Spinal cord (tissue), 10 donors: ENCODE results near the gene VTN. TPM values are rescaled to one million over a fixed set of nuclear protein-coding genes. Genes with fewer than 3 reads are reported as not detected.
"Not testable (repeated sequence)": the region's sequence is repeated elsewhere in the genome, so short reads cannot be mapped to it uniquely, and the experiment has no call there.

ENCODE experiments used
- DNase-seq, 6 donors: peaks; one replicate each; pipeline versions ENCODE4 v3.0.0 to v3.0.0-alpha.2; 2013 to 2015; ENCODE audit warnings: low spot score in 6 of 6, low read depth in 4 of 6
- H3K27ac ChIP-seq: one replicate; pipeline ENCODE4 v1.5.1; 2013; ENCODE audit warnings: low read depth, low read length, control low read depth
- H3K27me3 ChIP-seq: one replicate; pipeline ENCODE4 v1.6.1; 2013; ENCODE audit warnings: low read length; ENCODE audit not compliant: control insufficient read depth, insufficient read depth
- H3K36me3 ChIP-seq: one replicate; pipeline ENCODE4 v1.6.1; 2013; ENCODE audit warnings: low read length; ENCODE audit not compliant: control insufficient read depth, insufficient read depth
- H3K4me1 ChIP-seq: one replicate; pipeline ENCODE4 v1.6.1; 2013; ENCODE audit warnings: low read length; ENCODE audit not compliant: control insufficient read depth, insufficient read depth
- H3K4me3 ChIP-seq: one replicate; pipeline ENCODE4 v1.5.1; 2013; ENCODE audit warnings: low read depth, low read length, control low read depth
- H3K9me3 ChIP-seq: one replicate; pipeline ENCODE4 v1.6.1; 2013; ENCODE audit warnings: low read length; ENCODE audit not compliant: control insufficient read depth, insufficient read depth
- WGBS: methylation state at CpG from one replicate; pipeline ENCODE4 v1.1.5; 2013; ENCODE audit warnings: missing lambda C conversion rate; ENCODE audit not compliant: insufficient coverage; 5-methylcytosine and 5-hydroxymethylcytosine counted together
- polyA plus RNA-seq, 2 donors: library from polyadenylated mRNA; unstranded; fragments of 120-200 nt; gene quantifications; one replicate each; pipeline ENCODE4 v1.2.1, GENCODE V29; 2013; ENCODE audit not compliant: insufficient read length in 2 of 2
- total RNA-seq, 2 donors: library from RNA; depleted of rRNA in 1 of 2; stranded (reverse); fragments of 120-200 nt in 1 of 2; fragments of >200 nt in 1 of 2; gene quantifications; one replicate each; pipeline versions ENCODE4 v1.2.3 to v1.2.4, GENCODE V29; 2013 to 2014
- donor health status: healthy.

VTN gene
- total and polyA plus RNA-seq, 4 donors: 0.40 to 3.0 (median 2.5) TPM

DNA sequence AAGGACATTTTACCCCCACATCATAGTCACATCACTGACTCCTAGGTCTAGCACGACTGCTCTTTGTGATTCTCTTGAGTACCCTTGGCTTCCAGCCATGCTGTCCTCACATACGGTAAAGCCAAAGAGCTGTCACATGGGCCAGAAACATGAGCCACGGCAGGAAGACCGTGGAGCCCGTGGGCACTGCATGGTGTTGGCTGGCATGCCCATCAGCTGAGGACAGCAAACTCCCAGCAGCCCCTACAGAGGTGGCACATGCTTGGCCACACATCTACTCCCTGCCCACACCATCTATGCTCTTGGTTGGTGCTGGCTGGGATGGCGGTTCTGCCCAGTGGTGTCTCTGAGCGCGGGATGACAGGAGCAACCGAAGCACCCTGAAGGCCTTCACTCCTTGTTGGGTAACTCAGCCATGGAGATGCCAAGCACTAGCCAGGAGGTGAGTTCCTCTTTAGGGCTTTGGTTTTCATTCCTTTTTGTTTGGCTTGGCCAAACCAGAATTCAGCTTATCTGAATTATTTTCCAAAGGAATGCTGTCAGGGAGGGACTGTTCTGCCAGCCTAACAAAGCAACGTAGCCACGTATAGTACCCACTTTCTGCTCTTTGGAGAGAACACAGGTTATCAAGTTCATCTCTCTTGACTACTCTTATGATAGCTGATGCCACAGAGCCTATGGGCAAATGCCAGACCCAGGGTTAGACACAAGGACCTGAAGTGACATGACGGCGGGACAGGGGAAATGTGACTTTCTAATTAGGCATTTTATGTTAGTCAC lies 24.5 kb downstream of the VTN start:
- peak in 1 of 6 donors; percentile 37 for DNase-seq
- H3K4me1 ChIP-seq: peaks cover 5% of the 10 kb centered on the region
- H3K36me3 ChIP-seq: peaks cover 87% of the 10 kb centered on the region
- no peaks in the 10 kb centered on the region for H3K27me3 ChIP-seq
- 70% methylated on average over 12 of the region's 13 CpGs for WGBS
- H3K4me3 ChIP-seq: no peak overlapping the region
- peak overlapping the region; percentile 4 for H3K27ac ChIP-seq
- no peaks in the 10 kb centered on the region for H3K9me3 ChIP-seq

DNA sequence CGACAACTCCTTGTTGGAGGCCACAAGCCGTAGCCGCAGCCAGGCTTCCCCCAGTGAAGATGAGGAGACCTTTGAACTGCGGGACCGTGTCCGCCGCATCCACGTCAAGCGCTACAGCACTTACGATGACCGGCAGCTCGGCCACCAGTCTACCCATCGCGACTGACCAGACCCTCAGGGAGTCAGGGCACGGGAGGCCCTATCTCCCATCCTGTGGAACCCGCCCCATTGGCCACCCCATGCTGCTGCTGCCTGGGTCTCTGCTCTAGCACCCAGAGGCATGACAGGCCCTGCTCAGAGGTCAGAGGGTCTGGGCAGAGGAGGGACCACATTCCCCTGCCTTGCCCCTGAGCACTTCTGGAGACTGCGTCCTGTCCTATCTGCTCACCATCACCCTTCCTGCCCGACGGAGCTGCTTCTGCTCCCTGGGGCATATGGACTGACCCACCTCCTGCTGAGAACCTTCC lies 25.6 kb downstream of the VTN start:
- Histone ChIP-seq H3K27ac (no peak overlapping the region), H3K4me1 (peaks cover 5% of the 10 kb centered on the region), H3K27me3 (no peaks in the 10 kb centered on the region), H3K4me3 (no peak overlapping the region), H3K9me3 (no peaks in the 10 kb centered on the region), H3K36me3 (peaks cover 93% of the 10 kb centered on the region)
- WGBS: 94% methylated on average over 19 of the region's 19 CpGs
- DNase-seq: no peak

DNA sequence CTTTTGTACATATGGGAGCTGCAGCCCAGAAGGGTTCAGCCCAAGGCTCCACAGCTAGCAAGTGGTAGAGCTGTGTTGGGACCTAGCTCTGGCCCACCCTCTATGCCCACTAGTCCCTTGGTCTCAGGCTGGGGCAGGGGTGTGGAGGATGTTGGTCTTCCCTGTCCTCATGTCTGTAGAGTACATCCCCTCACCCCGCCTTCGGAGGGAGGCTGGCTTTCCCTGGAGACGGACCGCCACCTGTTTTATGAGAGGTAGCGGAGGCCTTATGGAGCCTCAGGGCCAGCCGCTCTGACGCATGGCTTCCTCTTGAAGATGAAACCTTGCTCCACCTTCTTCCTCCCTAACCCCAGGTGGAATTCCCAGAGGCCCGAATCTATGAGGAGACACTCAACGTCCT lies 26.1 kb downstream of the VTN start:
- Histone ChIP-seq H3K27ac (no peak overlapping the region), H3K9me3 (no peaks in the 10 kb centered on the region), H3K36me3 (peaks cover 93% of the 10 kb centered on the region), H3K4me1 (peaks cover 5% of the 10 kb centered on the region), H3K27me3 (no peaks in the 10 kb centered on the region), H3K4me3 (no peak overlapping the region)
- 89% methylated on average over 5 of the region's 9 CpGs for WGBS
- DNase-seq: no peak

DNA sequence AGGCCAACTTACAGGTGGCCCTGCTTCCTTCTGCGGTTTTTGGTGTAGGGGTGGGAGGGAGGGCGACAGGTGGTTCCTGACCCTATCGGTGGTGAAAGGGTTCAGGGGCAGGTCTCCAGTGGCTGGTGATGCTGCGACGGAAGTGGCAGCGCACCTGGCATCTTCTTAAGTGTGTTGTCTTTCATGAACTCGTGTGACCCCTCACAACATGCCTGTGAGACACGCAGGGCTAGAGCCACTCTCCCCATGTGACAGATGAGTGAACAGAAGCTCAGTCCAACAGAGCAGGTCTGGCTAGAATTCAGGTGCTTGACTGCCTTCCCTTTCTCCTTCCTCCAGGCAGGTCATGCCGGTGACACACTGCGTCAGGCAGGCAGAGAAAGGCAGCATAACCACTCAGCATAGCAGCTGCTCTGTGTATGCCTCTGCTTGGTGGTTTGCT lies 26.6 kb downstream of the VTN start:
- H3K9me3 ChIP-seq: no peaks in the 10 kb centered on the region
- no peak overlapping the region for H3K4me3 ChIP-seq
- H3K36me3 ChIP-seq: peaks cover 89% of the 10 kb centered on the region
- no peaks in the 10 kb centered on the region for H3K27me3 ChIP-seq
- WGBS: 86% methylated on average over 10 of the region's 10 CpGs
- peaks cover 5% of the 10 kb centered on the region for H3K4me1 ChIP-seq
- no peak overlapping the region for H3K27ac ChIP-seq
- DNase-seq: no peak

DNA sequence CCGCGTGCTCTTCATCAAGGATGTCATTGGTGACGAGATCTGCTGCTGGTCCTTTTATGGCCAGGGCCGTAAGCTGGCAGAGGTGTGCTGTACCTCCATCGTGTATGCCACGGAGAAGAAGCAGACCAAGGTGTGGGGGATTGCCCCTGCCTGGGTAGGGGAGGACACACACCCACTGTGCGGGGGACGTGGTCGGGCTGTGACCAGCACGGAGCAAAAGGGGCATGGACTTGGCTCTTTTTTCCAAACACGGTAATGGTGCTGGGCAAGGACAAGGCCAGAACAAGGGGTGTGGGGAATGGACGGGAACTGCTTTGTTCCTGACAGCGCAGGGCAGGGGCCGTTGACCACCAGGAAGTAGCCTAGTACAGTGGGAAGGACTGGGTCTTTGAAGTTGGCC lies 27.8 kb downstream of the VTN start:
- Histone ChIP-seq H3K27me3 (no peaks in the 10 kb centered on the region), H3K4me1 (peaks cover 1% of the 10 kb centered on the region), H3K4me3 (no peak overlapping the region), H3K27ac (no peak overlapping the region), H3K36me3 (peaks cover 80% of the 10 kb centered on the region), H3K9me3 (no peaks in the 10 kb centered on the region)
- 93% methylated on average over 14 of the region's 14 CpGs for WGBS
- no peak for DNase-seq

DNA sequence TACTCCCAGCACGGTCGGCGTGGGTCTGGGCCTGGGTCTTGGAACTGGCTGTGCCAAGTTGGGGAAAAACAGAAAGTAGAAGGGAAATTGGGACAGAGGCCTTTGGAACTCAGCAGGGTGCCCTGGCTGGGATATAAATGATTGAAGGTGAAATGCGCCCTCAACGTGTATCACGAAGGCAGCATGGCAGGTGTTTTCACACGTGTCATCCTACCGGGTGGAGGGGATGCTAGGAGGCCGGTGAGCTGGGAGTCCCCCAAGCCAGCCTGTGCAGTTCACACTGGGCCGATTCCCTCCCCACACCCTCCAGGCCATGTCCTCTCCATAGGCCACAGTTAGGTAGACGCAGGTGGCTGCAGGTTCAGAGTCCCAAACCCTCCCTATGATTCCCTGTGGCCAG lies 28.6 kb downstream of the VTN start:
- no peak for DNase-seq
- Histone ChIP-seq H3K9me3 (no peaks in the 10 kb centered on the region), H3K4me3 (no peak overlapping the region), H3K27ac (no peak overlapping the region), H3K4me1 (peaks cover 2% of the 10 kb centered on the region), H3K36me3 (peaks cover 74% of the 10 kb centered on the region), H3K27me3 (no peaks in the 10 kb centered on the region)
- WGBS: 89% methylated on average over 8 of the region's 11 CpGs

DNA sequence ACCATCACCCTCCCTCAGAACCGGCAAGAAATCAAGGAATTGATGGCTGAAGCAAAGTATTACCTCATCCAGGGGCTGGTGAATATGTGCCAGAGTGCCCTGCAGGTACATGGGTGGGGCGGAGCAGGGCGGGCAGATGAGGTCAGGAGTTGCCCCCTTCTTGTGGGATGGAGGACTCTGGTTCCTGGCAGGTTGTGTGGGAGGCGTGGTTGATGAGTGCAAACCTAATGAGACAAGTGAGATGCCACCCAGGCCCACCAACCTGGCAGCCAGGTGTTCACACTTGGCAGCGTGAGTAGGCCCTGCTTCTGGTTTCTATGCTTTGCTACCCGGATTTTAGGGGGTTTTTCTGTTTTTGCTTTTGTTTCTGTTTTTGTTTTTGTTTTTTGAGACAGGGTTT lies 29.7 kb downstream of the VTN start:
- Histone ChIP-seq H3K9me3 (no peaks in the 10 kb centered on the region), H3K36me3 (peaks cover 67% of the 10 kb centered on the region), H3K27ac (no peak overlapping the region), H3K27me3 (no peaks in the 10 kb centered on the region), H3K4me3 (no peak overlapping the region), H3K4me1 (peaks cover 8% of the 10 kb centered on the region)
- WGBS: 97% methylated on average over 6 of the region's 6 CpGs
- DNase-seq: no peak

DNA sequence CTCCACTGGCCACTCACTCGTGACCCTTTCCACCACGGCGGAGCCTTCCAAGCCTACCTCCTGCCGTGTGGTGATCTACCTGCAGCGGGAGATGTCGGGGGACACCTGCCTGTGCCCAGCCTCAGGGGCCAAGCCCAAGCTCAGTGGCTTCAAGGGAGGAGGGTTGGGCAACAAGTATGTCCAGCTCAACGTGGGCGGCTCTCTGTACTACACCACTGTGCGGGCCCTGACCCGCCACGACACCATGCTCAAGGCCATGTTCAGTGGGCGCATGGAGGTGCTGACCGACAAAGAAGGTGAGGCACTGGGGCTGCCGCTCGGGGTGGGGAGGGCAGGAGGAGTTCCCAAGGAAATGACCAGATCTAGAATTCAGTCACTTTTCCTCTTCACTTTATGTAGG lies 30.7 kb downstream of the VTN start:
- Histone ChIP-seq H3K4me1 (peaks cover 13% of the 10 kb centered on the region), H3K27me3 (no peaks in the 10 kb centered on the region), H3K36me3 (peaks cover 59% of the 10 kb centered on the region), H3K4me3 (no peak overlapping the region), H3K9me3 (no peaks in the 10 kb centered on the region), H3K27ac (no peak overlapping the region)
- DNase-seq: no peak
- WGBS: 94% methylated on average over 9 of the region's 15 CpGs

DNA sequence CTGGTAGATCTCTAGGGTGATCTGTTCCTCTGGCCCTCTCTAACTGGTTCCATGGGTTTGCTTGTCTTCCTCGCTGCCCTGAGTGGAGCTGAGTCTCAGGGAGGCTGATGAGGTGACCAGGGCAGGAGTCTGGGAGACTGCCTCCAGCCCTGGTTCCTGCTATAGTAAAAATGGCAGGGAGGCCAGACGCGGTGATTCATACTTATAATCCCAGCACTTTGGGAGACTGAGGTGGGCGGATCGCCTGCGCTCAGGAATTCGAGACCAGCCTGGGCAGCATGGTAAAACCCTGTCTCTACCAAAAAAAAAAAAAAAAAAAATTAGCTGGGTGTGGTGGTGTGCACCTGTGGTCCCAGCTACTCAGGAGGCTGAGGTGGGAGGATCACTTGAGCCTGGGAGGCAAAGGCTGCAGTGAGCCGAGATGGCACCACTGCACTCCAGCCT lies 31.3 kb downstream of the VTN start:
- Histone ChIP-seq H3K4me1 (peaks cover 19% of the 10 kb centered on the region), H3K36me3 (peaks cover 52% of the 10 kb centered on the region)
- H3K9me3 ChIP-seq, H3K4me3 ChIP-seq, DNase-seq, H3K27me3 ChIP-seq, H3K27ac ChIP-seq: not testable (repeated sequence)
- 84% methylated on average over 4 of the region's 8 CpGs for WGBS
